Left ventricle myocardium inferior (tissue), 1 donor: ENCODE data around the gene TBC1D22A. TPM values are rescaled to one million over a fixed set of nuclear protein-coding genes. Genes with fewer than 3 reads are reported as not detected.

Experiments used
- DNase-seq: peaks from one replicate; pipeline ENCODE4 v3.0.0-alpha.2; 2020
- H3K27ac ChIP-seq: fragments of 200-600 bp; replicated peaks from 2 replicates; pipeline ENCODE4 v1.8.0; 2021
- H3K27me3 ChIP-seq: fragments of 200-600 bp; 2 replicates; pipeline ENCODE4 v1.8.0; 2021; ENCODE audit warnings: low read depth
- H3K36me3 ChIP-seq: fragments of 200-600 bp; 2 replicates; pipeline ENCODE4 v1.8.0; 2021
- H3K4me1 ChIP-seq: fragments of 200-600 bp; 2 replicates; pipeline ENCODE4 v1.8.0; 2021
- H3K4me3 ChIP-seq: fragments of 200-600 bp; 2 replicates; pipeline ENCODE4 v1.8.0; 2021; ENCODE audit warnings: mild to moderate bottlenecking, moderate library complexity
- H3K9me3 ChIP-seq: fragments of 200-600 bp; replicated peaks from 2 replicates; pipeline ENCODE4 v1.8.0; 2021
- intact Hi-C: fragments of 100-400 bp; cut with micrococcal nuclease; formaldehyde crosslinking; loops from one replicate; pipeline ENCODE4 v1.11.0; 2022
- total RNA-seq: library from RNA; stranded (reverse); fragmentation: NEBNext Ultra II Directional; extraction: Animal tissue kit (Norgen Biotek cat#: 25700); gene quantifications from one replicate; pipeline ENCODE4 v1.2.1, GENCODE V29; 2021
- TF ChIP-seq, protein P1 (sequence below): fragments of 200-600 bp; IDR thresholded peaks from 2 replicates; pipeline ENCODE4 v1.8.0; 2021; ENCODE audit warnings: antibody characterized with exemption, mild to moderate bottlenecking, borderline replicate concordance
- donor health status: DM: no; HTN: yes; CAD: no; lungs with severe emphysema.

Gene TBC1D22A
- total RNA-seq, 1 donor from 2014 or later = 16.2 TPM

DNA sequence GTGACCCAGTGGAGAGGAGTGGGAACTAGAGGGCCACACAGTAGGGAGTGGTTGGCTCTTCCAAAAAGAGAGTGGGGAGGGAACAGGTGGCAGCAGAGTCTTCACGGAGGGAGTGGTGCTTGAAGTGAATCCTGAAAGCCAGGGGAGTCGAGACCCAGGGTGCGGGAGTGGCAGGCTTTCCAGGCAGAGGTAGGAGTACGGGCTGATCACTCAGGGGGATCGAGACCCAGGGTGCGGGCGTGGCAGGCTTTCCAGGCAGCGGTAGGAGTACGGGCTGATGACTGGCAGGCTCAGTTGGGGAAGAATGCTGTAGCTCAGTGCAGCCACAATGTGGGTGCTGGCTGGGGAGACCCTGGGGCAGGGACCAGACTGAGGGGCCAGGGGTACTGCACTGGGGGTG is 148.2 kb downstream of the TBC1D22A start:
- Histone ChIP-seq H3K9me3 (no peaks in the 10 kb centered on the region), H3K27me3 (no peaks in the 10 kb centered on the region), H3K36me3 (peaks cover 23% of the 10 kb centered on the region), H3K27ac (no peak overlapping the region), H3K4me3 (no peak overlapping the region), H3K4me1 (no peaks in the 10 kb centered on the region)
- intact Hi-C loops = no loop called here
- no peak for DNase-seq
- TF ChIP-seq, protein P1, sequence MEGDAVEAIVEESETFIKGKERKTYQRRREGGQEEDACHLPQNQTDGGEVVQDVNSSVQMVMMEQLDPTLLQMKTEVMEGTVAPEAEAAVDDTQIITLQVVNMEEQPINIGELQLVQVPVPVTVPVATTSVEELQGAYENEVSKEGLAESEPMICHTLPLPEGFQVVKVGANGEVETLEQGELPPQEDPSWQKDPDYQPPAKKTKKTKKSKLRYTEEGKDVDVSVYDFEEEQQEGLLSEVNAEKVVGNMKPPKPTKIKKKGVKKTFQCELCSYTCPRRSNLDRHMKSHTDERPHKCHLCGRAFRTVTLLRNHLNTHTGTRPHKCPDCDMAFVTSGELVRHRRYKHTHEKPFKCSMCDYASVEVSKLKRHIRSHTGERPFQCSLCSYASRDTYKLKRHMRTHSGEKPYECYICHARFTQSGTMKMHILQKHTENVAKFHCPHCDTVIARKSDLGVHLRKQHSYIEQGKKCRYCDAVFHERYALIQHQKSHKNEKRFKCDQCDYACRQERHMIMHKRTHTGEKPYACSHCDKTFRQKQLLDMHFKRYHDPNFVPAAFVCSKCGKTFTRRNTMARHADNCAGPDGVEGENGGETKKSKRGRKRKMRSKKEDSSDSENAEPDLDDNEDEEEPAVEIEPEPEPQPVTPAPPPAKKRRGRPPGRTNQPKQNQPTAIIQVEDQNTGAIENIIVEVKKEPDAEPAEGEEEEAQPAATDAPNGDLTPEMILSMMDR = no peak

DNA sequence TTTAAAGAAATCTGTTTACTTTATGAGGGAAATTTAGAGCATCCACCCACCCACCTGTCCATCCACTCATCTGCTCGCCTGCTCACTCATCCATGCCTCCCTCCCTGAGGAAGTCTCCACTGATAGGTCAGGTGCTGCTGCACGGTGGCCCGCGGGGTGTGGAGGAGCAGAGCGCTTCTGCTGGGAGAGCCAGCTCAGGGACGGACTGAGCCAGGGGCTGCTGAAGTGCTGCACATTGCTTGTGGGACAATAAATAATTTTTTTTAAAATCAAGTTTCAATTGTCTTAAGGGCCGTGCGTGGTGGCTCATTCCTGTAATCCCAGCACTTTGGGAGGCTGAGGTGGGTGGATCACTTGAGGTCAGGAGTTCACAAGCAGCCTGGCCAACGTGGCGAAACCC is 148.9 kb downstream of the TBC1D22A start:
- intact Hi-C loops = no loop called here
- Histone ChIP-seq H3K4me3 (no peak overlapping the region), H3K36me3 (peaks cover 27% of the 10 kb centered on the region), H3K9me3 (no peaks in the 10 kb centered on the region), H3K27ac (no peak overlapping the region), H3K27me3 (no peaks in the 10 kb centered on the region), H3K4me1 (no peaks in the 10 kb centered on the region)
- no peak for DNase-seq
- TF ChIP-seq, protein P1 = no peak

DNA sequence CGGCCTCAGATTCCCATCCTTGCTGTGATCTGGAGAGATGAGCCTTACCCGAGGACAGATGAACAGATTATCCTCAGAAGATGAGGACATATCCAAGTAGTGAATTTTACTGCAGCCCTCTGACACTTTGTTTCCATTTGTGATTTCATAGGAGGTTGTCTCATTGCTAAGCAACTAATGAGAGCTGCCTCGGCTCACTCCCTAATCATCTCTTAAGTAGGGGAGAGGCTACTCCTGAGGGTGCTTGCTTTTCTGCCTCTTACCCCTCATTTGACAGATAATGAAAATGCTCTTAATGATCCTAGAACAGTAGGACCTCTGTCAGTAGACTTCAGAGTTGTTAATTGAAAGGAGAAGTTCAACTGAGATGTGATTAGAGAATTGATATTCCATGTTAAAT is 150.9 kb downstream of the TBC1D22A start:
- intact Hi-C loops = no loop called here
- peaks cover 36% of the 10 kb centered on the region for H3K36me3 ChIP-seq

DNA sequence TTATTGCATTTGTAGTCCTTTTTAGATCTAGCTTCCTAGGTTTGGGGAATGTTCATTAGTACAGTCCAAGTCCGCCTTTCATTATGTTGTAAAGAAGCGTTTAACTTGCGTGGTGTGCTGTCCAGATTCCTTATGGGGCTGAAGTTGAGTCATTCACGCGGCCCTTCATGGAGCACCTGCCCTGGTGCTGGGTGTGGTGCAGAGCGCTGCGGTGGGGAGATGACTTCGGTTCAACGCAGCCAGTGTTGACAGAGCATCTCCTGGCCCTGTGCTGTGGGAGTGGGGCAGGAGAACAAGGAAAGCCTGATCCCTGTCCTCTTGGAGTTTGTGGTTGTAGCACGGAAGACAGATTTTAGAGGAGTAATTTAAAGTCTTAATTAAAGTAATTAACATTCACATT is 152.0 kb downstream of the TBC1D22A start:
- Histone ChIP-seq H3K27me3 (no peaks in the 10 kb centered on the region), H3K4me1 (no peaks in the 10 kb centered on the region), H3K36me3 (peaks cover 41% of the 10 kb centered on the region), H3K9me3 (no peaks in the 10 kb centered on the region), H3K4me3 (no peak overlapping the region), H3K27ac (no peak overlapping the region)
- TF ChIP-seq, protein P1 = no peak
- DNase-seq = no peak
- intact Hi-C loops = no loop called here

More for the DNA sequence above, 150.9 kb downstream of the TBC1D22A start:
- no peaks in the 10 kb centered on the region for H3K27me3 ChIP-seq
- TF ChIP-seq, protein P1 = no peak
- DNase-seq = no peak
- no peak overlapping the region for H3K4me3 ChIP-seq
- no peaks in the 10 kb centered on the region for H3K4me1 ChIP-seq
- H3K27ac ChIP-seq = no peak overlapping the region
- H3K9me3 ChIP-seq = no peaks in the 10 kb centered on the region

DNA sequence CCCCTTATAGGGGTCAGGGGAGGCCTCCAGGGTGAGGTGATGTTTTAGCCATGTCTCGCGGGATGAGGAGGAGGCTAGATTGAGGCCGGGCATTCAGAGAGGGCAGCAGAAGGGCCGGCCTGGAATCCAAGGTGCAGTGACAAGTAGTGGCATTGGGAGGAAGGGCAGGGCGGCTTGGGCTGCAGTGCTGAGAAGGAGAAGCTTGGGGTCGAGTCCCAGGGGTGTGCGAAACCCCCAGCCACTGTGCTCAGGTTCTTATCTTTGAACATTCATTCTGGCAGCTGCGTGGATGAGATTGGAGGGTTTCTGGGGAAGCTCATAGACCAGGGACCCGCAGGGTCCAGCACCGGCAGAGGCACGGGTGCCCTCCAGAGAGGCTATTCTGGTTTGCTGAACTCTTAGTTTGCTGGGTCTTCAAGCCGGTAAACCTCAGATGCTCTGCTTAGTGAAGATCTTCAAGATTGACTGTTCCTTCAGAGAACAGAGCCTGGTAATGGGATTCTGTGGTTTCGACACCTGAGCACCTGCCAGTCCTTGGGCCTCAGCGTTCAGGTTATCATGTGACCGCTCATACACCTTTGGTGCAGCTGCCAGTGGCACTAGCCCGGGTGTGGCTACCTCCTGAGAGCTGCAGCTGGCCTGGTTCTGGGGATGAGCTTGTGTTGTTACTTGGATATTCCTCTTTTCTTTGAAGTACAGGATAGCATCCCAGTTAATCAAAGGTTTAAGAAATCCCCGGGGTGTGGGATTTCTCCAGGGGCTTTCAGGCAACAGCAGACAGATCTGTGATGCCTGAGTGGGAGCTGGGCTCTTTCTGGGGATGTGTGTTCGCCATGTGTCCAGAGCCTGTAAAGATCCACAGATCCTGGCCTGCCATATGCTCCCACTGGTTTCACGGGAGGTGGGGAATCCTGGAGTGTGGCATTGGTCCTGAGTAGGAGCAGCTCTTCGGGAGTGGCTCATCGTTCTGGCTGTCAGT is 152.8 kb downstream of the TBC1D22A start:
- Histone ChIP-seq H3K36me3 (peaks cover 41% of the 10 kb centered on the region), H3K9me3 (no peaks in the 10 kb centered on the region), H3K27ac (no peak overlapping the region), H3K27me3 (no peaks in the 10 kb centered on the region), H3K4me3 (no peak overlapping the region), H3K4me1 (no peaks in the 10 kb centered on the region)
- DNase-seq = no peak
- TF ChIP-seq, protein P1 = no peak
- intact Hi-C loops = no loop called here
